Stimulated activated memory B cell treated with anti-CD40 and anti-IgM and Interleukin-4, amounts not matched to agents 10 μg/mL and 1 μg/mL and 100 μg/mL, for 72 hours (primary cell): ENCODE results near the gene ALG1.

Experiments used
- ATAC-seq: fragments of 150-1000 bp; cut with Tn5 transposase; 2 replicates; pipeline ENCODE4 v1.10.0; 2021
- H3K27ac Mint-ChIP-seq: one replicate; pipeline ENCODE4 v1.8.0; 2022; ENCODE audit warnings: mild to moderate bottlenecking, mixed read lengths
- H3K27me3 Mint-ChIP-seq: one replicate; pipeline ENCODE4 v1.8.0; 2022; ENCODE audit warnings: mixed read lengths
- H3K36me3 Mint-ChIP-seq: one replicate; pipeline ENCODE4 v1.8.0; 2022; ENCODE audit warnings: mixed read lengths
- H3K4me1 Mint-ChIP-seq: one replicate; pipeline ENCODE4 v1.8.0; 2022; ENCODE audit warnings: mixed read lengths
- H3K4me3 Mint-ChIP-seq: one replicate; pipeline ENCODE4 v1.8.0; 2022; ENCODE audit warnings: mild to moderate bottlenecking, moderate library complexity, mixed read lengths
- H3K9me3 Mint-ChIP-seq: one replicate; pipeline ENCODE4 v1.8.0; 2022; ENCODE audit warnings: mixed read lengths

Gene ALG1, protein sequence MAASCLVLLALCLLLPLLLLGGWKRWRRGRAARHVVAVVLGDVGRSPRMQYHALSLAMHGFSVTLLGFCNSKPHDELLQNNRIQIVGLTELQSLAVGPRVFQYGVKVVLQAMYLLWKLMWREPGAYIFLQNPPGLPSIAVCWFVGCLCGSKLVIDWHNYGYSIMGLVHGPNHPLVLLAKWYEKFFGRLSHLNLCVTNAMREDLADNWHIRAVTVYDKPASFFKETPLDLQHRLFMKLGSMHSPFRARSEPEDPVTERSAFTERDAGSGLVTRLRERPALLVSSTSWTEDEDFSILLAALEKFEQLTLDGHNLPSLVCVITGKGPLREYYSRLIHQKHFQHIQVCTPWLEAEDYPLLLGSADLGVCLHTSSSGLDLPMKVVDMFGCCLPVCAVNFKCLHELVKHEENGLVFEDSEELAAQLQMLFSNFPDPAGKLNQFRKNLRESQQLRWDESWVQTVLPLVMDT

DNA sequence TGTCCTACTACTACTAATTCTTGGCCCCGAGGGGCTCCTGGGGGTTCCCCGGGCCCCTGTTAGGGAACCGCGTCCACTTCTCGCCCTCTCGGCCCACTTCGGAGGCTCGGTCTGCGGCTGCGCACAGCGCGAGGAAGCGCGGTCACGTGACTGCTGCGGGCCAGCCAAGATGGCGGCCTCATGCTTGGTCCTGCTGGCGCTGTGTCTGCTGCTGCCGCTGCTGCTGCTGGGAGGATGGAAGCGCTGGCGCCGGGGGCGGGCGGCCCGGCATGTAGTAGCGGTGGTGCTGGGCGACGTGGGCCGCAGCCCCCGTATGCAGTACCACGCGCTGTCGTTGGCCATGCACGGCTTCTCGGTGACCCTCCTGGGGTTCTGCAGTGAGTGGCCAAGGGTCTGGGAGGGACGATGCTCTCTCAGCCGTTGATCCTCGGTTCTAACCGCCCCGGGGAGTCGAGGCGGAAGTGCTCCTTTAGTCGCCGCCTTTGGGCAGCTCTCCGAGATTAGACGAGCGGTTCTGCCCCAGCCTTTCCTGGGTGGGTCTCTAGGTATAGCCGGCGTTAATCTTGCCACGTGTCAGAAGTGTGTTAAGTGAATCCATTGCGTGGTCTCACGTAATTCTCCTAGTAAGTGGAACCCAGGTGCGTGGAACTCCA lies at the start of gene ALG1:
Gene ALG1 (plus strand): TSS at position 163 of the 653 bp plus-strand sequence. CDS start 7 bp downstream, at position 170.
- peaks cover 40% of the 10 kb centered on the region for H3K4me1 Mint-ChIP-seq
- H3K27me3 Mint-ChIP-seq, result no peaks in the 10 kb centered on the region
- H3K4me3 Mint-ChIP-seq, result peak within 1 kb of the TSS; percentile 89
- peak within 1 kb of the TSS; percentile 98 for H3K27ac Mint-ChIP-seq
- peak; percentile 93 for ATAC-seq
- H3K36me3 Mint-ChIP-seq, result peaks cover 26% of the 10 kb centered on the region
- no peaks in the 10 kb centered on the region for H3K9me3 Mint-ChIP-seq

DNA sequence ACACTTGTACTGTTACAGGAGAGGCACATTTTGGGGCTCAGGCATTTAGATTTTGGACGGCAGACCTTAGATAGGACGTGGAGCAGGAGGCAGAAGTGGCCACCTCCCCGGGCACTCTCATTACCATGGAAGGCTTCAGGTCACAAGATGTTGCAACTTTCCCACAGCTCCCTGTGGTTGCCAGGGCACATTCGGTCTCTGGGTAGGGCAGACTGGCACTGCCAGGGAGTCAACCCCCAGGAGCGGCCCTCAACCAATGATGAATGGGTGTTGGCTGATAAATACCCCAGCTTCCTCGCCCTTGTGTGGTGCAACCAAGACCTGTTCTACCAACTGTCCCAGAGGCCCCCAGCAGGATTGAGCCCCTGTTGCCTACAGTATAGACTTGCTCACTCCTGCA lies 49.1 kb upstream of the ALG1 start:
- ATAC-seq, result no peak
- Mint-ChIP-seq H3K4me3 (no peak overlapping the region), H3K9me3 (no peaks in the 10 kb centered on the region), H3K27me3 (no peaks in the 10 kb centered on the region), H3K36me3 (peaks cover 10% of the 10 kb centered on the region), H3K4me1 (no peaks in the 10 kb centered on the region), H3K27ac (no peak overlapping the region)

DNA sequence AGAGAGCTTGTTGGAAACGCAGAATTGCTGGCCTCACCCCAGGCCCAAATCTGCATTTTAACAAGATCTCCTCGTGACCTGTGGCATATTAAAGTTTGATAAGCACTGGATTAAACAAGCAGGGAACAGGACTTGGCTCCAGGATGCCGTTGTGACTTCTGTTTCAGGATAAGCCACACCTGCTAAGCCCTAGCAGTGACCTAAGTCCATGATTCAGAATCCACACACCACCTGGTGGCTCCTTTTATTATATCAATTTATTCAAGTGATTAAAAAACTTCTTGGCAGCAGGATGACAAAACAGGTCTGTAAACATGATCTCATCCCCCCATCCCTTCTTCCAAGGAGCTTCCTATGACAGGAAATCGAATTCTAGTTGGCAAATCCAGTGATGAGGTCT lies 47.0 kb upstream of the ALG1 start:
- Mint-ChIP-seq H3K27me3 (no peaks in the 10 kb centered on the region), H3K4me1 (no peaks in the 10 kb centered on the region), H3K27ac (no peak overlapping the region), H3K9me3 (no peaks in the 10 kb centered on the region), H3K4me3 (no peak overlapping the region), H3K36me3 (peaks cover 29% of the 10 kb centered on the region)
- no peak for ATAC-seq

DNA sequence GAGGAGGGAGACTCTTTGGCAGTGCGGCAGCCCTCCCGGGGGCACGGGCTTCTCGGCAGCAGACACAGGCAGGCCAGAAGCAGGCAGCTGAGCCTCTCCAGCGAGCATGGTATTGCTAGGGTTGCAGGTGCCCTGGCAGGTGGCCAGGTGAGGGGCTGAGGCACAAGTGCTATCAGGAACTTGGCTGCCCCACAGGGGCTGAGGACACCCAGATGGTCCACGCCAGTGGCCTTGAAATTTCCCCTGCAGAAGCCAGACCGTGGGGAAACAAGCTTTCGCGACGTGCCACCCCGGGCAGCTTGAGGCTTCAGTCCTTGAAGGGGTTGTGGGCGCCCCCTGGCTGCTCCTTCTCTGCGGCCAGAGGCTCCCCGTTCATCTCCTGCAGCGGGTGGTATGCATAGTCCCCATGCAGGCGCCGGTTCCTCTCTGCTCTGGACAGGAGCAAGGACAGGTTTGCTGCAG lies 46.4 kb upstream of the ALG1 start:
- H3K4me1 Mint-ChIP-seq, result no peaks in the 10 kb centered on the region
- H3K36me3 Mint-ChIP-seq, result peaks cover 29% of the 10 kb centered on the region
- no peaks in the 10 kb centered on the region for H3K9me3 Mint-ChIP-seq
- no peaks in the 10 kb centered on the region for H3K27me3 Mint-ChIP-seq
- no peak for ATAC-seq
- no peak overlapping the region for H3K4me3 Mint-ChIP-seq
- H3K27ac Mint-ChIP-seq, result no peak overlapping the region

DNA sequence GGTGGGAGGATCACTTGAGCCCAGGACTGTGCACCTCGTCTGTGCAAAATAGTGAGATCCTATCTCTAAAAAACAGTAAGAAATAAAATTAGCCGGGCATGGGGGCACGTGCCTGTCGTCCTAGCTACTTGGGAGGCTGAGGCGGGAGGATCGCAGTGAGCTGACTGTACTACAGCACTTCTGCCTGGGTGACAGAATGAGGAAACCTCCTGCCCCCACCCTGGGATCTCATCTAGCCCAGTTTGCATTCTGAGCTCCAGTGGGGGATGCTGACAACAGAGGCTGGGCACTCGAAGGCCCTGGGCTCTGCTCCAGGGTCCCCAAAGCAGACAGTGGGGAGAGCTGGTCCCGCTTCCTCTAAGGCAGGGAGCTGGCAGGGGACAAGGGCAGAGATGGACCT lies 45.0 kb upstream of the ALG1 start:
- H3K27ac Mint-ChIP-seq, result no peak overlapping the region
- no peak overlapping the region for H3K4me3 Mint-ChIP-seq
- H3K27me3 Mint-ChIP-seq, result no peaks in the 10 kb centered on the region
- H3K4me1 Mint-ChIP-seq, result peaks cover 4% of the 10 kb centered on the region
- peak; percentile 6 for ATAC-seq
- H3K9me3 Mint-ChIP-seq, result no peaks in the 10 kb centered on the region
- H3K36me3 Mint-ChIP-seq, result peaks cover 35% of the 10 kb centered on the region

DNA sequence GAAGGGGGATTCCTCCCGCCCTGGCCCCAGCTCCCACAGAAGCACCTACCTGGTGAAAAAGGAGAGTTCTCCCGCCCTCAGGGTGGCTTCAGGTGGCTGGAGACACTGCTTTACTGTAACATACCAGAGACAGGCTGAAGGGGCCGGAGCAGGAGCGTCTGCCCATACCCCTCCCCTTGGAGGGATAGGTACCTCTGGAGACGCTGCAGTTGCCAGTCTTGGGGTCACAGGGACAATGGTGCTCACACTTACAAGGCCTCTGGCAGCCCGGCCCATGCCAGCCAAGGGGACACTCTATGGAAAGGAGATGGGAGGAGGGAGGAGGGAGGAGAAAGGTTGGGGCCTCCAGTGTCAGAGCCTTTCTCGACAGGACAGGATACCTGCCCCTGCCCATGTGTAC lies 44.6 kb upstream of the ALG1 start:
- Mint-ChIP-seq H3K27me3 (no peaks in the 10 kb centered on the region), H3K9me3 (no peaks in the 10 kb centered on the region), H3K4me3 (no peak overlapping the region), H3K36me3 (peaks cover 36% of the 10 kb centered on the region), H3K4me1 (peaks cover 8% of the 10 kb centered on the region), H3K27ac (no peak overlapping the region)
- ATAC-seq, result peak; percentile 14

DNA sequence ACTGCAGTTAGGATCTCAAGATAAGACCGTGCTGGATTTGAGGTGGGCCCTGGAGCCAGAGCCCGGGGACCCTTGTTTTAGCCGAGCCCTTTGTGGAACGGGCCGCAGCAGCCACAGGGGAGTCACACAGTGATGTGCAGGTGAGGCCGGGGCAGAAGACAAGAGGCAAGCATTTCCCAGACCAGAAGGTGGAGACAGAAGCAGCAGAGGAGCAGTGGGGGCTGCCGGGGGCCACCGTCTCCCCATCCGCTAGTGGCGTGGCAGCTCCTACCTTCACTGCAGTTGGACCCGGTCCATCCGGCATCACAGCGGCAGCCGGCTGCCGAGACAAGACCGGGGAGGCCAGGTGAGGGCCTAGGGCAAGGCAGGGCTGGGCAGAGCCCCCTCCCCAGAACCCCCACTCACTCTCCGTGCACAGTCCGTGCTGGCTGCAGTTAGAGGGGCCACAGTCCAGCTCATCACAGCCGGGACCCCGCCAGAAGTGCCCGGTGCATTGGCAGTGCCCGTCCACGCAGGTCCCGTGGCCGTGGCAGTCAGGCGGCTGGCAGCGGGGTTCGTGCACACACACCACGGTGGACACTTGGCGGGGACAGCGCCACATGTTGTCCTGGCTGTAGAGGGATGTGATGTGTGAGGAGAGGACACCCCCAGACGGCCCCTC lies 43.9 kb upstream of the ALG1 start:
- Mint-ChIP-seq H3K27me3 (no peaks in the 10 kb centered on the region), H3K4me3 (no peak overlapping the region), H3K4me1 (peaks cover 13% of the 10 kb centered on the region), H3K27ac (no peak overlapping the region), H3K36me3 (peaks cover 36% of the 10 kb centered on the region), H3K9me3 (no peaks in the 10 kb centered on the region)
- no peak for ATAC-seq

DNA sequence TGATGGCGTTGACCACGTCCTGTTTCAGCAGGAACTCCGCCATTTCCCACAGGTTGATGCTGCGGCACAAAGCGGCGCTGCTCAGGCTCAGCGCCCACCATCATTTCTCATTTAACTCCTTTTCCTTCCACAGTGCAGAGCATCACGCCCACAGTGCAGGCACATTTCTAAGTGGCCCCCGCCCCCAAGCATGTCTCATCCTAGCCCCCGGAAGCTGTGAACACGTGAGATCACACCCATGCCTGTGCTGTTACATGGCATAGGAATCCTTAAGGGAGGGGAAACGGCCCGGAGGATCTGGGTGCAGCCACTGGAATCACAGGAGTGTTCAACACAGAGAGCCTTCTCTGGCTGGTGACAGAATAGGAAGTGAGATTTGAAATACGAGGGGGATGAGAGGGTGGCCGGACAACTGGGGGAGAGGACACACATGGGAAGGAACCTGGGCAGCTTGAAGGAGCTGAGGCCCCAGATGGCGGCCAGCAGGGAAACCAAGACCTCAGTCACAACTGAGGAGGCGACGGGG lies 42.6 kb upstream of the ALG1 start:
- H3K27ac Mint-ChIP-seq, result no peak overlapping the region
- H3K4me3 Mint-ChIP-seq, result no peak overlapping the region
- H3K27me3 Mint-ChIP-seq, result no peaks in the 10 kb centered on the region
- H3K4me1 Mint-ChIP-seq, result peaks cover 20% of the 10 kb centered on the region
- ATAC-seq, result no peak
- H3K36me3 Mint-ChIP-seq, result peaks cover 36% of the 10 kb centered on the region
- no peaks in the 10 kb centered on the region for H3K9me3 Mint-ChIP-seq

DNA sequence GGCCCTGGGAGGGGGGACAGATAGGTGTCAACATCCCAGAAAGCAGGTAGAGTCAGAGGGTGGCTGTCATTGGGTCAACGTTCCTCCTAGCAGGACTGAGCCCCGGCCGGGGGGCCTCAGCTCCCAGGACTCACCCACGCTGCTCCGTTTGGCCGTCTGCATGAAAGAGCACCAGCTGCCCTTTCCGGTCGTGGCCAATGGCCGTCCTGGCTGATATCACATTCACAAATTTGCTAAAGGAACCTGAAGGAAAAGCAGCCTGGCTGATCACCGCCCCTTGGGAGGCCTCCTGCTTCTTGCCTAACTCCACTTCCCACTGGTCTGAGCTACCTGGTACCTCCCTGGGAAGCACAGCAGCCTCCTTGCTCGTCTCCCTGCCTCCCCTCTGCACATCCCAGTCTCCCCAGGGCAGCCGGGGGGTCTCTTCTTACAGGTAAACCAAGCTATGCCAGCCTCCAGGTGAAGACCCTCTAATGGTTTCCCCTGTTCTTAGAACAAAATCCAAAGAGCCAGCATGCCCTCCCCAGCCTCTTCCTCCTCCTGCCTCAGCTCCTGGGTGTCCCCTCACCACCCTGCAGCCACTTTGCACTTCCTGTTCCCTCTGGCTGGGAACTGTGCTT lies 41.3 kb upstream of the ALG1 start:
- Mint-ChIP-seq H3K4me3 (no peak overlapping the region), H3K27ac (no peak overlapping the region), H3K36me3 (peaks cover 36% of the 10 kb centered on the region), H3K27me3 (no peaks in the 10 kb centered on the region), H3K9me3 (no peaks in the 10 kb centered on the region), H3K4me1 (peaks cover 28% of the 10 kb centered on the region)
- no peak for ATAC-seq

DNA sequence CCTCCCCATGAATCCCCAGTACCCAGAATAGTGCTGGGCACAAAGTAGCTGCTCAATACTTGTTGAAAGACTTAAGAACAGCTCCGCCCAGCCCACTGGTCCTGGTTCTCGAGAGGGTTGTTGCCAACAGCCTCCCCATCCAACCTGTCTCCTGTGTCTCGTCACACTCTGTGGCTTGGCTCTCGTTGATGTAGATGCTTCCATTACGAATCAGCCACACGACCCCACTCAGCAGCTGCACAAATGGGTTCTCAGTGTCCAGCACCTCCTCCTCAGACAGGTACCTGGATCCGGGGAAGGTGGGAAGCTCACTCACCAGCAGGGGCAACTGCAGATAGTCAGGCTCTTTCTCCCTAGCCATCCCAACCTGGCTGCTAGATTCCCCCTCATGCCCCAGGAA lies 40.0 kb upstream of the ALG1 start:
- Mint-ChIP-seq H3K27me3 (no peaks in the 10 kb centered on the region), H3K27ac (no peak overlapping the region), H3K4me1 (peaks cover 30% of the 10 kb centered on the region), H3K9me3 (no peaks in the 10 kb centered on the region), H3K4me3 (no peak overlapping the region), H3K36me3 (peaks cover 35% of the 10 kb centered on the region)
- no peak for ATAC-seq

DNA sequence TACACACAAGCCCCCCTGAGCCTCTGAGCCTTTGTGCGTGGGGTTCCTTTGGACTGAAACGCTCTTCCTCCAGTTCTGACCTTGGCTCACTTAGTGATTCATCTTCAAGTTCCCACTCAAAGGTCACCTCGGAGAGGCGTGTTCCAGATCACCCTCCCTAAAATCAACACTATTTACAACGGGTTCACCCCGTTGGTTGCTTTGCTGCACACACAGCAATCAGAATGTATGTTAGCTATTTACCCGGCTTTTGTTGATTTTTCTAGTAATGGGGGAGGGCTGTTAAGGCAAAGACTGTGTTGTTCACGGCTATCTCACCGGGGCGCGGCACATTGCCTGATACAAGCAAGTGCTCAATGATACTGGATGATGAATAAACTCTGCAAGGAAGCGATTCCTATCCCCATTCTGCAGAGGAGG lies 38.9 kb upstream of the ALG1 start:
- H3K4me1 Mint-ChIP-seq, result peaks cover 34% of the 10 kb centered on the region
- no peaks in the 10 kb centered on the region for H3K27me3 Mint-ChIP-seq
- H3K27ac Mint-ChIP-seq, result peak overlapping the region; percentile 82
- ATAC-seq, result no peak
- peaks cover 23% of the 10 kb centered on the region for H3K36me3 Mint-ChIP-seq
- peak overlapping the region; percentile 75 for H3K4me3 Mint-ChIP-seq
- no peaks in the 10 kb centered on the region for H3K9me3 Mint-ChIP-seq

DNA sequence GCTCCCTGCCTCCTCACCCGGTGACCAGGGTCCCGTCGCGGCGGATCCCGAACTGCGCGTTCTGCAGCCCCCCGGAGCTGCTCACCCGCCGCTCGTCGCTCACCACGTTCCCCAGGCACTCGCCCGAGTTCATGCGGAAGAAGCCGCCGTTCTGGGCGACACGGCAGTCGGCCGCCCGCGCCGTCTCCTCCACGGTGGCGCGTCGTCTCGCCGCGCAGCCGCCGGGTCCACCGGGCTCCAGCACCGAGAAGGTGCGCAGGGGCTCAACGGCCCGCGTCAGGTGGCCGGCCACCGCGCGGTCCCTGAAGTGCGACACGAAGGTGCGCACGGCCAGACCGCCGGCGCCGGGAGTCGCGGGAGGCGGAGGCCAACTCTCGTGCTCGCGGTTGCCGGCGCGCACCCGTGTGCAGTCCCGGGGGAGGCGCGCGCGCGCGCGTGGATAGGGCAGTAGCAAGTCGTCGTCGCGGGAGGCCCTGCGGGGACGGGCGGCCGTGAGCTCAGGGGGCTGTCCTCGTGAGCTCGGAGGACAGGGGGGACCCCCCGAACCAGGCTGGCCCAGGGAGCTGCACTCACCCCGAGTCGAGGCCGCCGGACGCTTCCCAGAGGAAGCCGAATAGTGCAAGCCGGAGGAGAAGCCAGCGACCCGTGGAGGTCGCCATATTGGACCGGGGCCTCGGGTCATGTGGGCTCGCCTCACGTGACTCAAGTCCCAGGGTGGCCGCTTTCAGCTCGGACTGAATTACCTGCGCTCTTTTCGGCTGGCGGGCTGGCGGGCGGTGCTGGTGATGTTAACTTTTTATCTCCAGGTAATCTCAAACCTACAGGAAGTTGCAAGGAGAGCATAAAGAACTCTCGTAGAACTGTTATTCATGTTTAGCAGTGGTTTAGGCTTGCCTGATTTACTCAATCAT lies 38.1 kb upstream of the ALG1 start, which contains the start of gene NAGPA:
Gene NAGPA (minus strand): TSS at position 680 of the 911 bp plus-strand sequence. CDS start 21 bp downstream, at position 659.
- Mint-ChIP-seq H3K36me3 (peaks cover 16% of the 10 kb centered on the region), H3K4me1 (peaks cover 34% of the 10 kb centered on the region), H3K9me3 (no peaks in the 10 kb centered on the region), H3K4me3 (peak within 1 kb of the TSS; percentile 75), H3K27me3 (no peaks in the 10 kb centered on the region), H3K27ac (peak within 1 kb of the TSS; percentile 82)
- ATAC-seq, result peak; percentile 94

DNA sequence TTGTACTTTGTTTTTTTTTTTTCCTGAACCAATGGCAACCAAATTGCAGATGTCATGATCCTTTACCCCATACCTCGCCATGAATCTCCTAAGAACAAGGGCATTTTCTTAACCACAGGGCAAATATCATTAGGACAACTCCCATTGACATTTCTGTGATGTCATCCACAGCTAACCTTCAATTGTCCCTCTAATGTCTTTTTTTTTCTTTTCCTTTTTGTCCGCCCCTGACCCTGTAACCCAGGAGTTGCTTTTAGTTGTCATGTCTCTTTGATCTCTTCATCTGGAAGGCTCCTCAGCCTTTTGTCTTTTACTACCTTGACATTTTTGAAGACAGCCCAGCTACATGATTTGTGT lies 37.5 kb upstream of the ALG1 start:
- peaks cover 34% of the 10 kb centered on the region for H3K4me1 Mint-ChIP-seq
- H3K27me3 Mint-ChIP-seq, result no peaks in the 10 kb centered on the region
- no peaks in the 10 kb centered on the region for H3K9me3 Mint-ChIP-seq
- peak overlapping the region; percentile 82 for H3K27ac Mint-ChIP-seq
- H3K4me3 Mint-ChIP-seq, result peak overlapping the region; percentile 75
- peaks cover 10% of the 10 kb centered on the region for H3K36me3 Mint-ChIP-seq
- no peak for ATAC-seq

DNA sequence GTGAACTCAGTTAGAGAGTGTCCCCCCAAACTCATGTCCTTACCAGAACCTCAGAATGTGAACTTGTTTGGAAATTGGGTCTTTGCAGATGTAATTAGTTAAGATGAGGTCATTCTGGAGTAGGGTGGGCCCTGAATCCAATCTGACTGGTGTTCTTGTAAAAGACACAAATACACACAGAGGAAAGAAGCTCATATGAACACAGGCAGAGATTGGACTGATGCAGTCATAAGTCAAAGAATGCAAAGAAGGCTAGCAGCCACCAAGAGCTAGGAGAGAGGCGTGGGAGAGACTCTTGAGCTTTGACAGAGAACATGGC lies 35.8 kb upstream of the ALG1 start:
- Mint-ChIP-seq H3K36me3 (peaks cover 7% of the 10 kb centered on the region), H3K9me3 (no peaks in the 10 kb centered on the region), H3K27me3 (peaks cover 5% of the 10 kb centered on the region), H3K4me3 (no peak overlapping the region), H3K4me1 (peaks cover 34% of the 10 kb centered on the region), H3K27ac (no peak overlapping the region)
- no peak for ATAC-seq
